HG03060 (cell line): ENCODE results near the gene FAM98C.
"Not testable (repeated sequence)": the region's sequence is repeated elsewhere in the genome, so short reads cannot be mapped to it uniquely, and the experiment has no call there.

Source experiments
- ATAC-seq: cut with Tn5 transposase; IDR thresholded peaks from one replicate; pipeline ENCODE4 v1.9.1; 2021; ENCODE audit warnings: low read depth, moderate number of reproducible peaks; ENCODE audit not compliant: unreplicated experiment

Gene FAM98C

GRCh38 chr19:38402967-38403674 is at the start of gene FAM98C:
FAM98C (plus strand) TSS chr19:38403093; CDS start chr19:38403154, 61 bp downstream.
- peak; percentile 68 for ATAC-seq

GRCh38 chr19:38355728-38356725 is 46.9 kb upstream of the FAM98C start:
- no peak for ATAC-seq

GRCh38 chr19:38358071-38358470 is 44.8 kb upstream of the FAM98C start:
- ATAC-seq: no peak

GRCh38 chr19:38359242-38360021 is 43.5 kb upstream of the FAM98C start:
- ATAC-seq: no peak

GRCh38 chr19:38360351-38360750 is 42.5 kb upstream of the FAM98C start:
- ATAC-seq: no peak

DNA sequence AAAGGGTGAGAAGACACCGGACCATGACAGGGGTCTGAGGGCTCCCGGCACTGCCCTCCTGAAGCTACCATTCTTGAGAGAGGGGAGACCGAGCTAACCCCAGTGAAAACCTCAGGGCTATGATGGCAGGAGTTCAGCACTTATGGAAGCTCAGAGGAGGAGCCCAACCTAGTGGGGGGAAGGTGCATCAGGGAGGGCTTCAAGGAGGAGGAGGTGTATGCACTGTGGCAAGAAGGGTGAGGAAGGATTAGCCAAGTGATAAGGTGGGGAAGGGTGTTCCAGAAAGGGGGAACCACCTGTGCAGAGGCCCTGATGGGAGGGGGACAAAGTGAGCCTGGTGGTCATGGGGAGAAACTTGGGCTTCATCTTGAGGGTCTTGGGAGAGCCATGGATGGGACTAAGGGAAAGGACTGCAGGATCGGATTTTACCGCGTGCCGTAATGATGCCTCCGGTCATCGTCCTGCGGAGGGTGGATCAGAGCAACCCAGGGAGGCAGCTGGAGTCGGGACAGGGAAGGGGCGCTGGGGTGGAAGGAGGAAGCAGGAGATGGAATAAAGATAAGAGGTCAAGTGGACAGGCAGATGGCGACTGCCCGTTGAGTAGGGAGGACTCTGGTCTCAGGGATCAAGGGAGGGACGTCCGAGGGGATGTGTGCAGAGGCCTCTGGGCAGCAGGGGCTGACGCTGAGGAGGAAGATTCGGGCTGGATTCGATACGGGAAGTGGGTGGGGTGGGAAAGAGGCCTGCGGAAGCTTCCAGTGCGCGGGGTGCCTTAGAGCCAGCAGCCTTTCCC is 41.9 kb upstream of the FAM98C start:
- no peak for ATAC-seq

GRCh38 chr19:38361633-38362075 is 41.2 kb upstream of the FAM98C start:
- ATAC-seq: no peak

- ATAC-seq: no peak
These were observed 40.6 kb upstream of the FAM98C start for GRCh38 chr19:38362076-38362945.

DNA sequence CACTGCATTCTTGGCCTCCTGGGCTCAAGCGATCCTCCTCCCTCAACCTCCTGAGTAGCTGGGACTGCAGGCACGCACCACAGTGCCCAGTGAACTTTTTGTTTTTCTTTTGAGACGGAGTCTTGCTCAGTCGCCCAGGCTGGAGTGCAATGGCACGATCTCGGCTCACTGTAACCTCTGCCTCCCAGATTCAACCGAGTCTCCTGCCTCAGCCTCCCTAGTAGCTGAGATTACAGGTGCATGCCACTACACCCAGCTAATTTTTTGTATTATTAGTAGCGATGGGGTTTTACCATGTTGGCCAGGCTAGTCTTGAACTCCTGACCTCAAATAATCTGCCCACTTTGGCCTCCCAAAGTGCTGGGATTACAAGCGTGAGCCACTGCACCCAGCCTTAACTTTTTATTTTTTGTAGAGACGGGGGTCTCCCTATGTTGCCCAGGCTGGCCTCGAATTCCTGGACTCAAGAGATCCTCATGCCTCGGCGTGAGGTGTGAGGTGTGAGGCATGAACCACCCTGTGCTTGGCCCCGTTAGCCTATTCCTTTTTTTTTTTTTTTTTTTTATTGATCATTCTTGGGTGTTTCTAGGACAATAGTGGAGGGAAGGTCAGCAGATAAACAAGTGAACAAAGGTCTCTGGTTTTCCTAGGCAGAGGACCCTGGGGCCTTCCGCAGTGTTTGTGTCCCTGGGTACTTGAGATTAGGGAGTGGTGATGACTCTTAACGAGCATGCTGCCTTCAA is 39.8 kb upstream of the FAM98C start:
- ATAC-seq: not testable (repeated sequence)

GRCh38 chr19:38367041-38367440 is 35.9 kb upstream of the FAM98C start:
- ATAC-seq: no peak

DNA sequence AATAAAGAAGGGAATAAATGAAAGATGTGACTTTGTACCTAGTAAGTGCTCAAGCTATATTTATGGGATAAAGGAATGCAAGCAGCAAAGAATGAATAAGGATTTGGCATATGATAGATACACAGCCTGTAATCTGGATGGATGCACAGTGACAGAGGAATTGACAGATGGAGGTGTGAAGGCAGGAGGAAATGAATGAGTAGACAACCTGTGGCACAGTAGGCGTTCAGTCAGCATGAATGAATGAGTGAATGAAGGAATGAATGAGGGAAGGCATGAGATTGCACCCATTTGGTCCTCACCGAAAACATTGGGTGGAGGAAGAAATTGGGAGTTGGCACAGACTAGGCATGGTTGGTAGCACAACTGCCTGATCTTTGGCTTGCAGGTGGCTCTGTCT is 33.3 kb upstream of the FAM98C start:
- ATAC-seq: no peak

DNA sequence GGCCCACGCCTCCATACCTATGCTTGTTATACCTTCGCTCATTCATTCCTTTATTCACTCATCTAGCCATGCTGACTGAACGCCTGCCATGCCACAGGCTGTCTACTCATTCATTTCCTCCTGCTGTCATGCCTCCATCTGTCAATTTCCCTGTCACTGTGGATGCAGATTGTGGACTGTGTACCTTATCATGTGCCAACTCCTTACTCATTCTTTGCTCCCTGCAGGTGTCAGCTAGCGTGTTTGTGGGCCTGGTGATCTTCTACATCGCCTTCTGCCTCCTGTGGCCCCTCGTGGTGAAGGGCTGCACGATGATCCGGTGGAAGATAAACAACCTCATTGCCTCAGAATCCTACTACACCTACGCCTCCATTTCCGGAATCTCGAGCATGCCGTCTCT is 32.6 kb upstream of the FAM98C start:
- no peak for ATAC-seq

GRCh38 chr19:38371081-38371480 is 31.8 kb upstream of the FAM98C start:
- no peak for ATAC-seq

GRCh38 chr19:38373907-38374331 is 29.0 kb upstream of the FAM98C start:
- ATAC-seq: no peak

DNA sequence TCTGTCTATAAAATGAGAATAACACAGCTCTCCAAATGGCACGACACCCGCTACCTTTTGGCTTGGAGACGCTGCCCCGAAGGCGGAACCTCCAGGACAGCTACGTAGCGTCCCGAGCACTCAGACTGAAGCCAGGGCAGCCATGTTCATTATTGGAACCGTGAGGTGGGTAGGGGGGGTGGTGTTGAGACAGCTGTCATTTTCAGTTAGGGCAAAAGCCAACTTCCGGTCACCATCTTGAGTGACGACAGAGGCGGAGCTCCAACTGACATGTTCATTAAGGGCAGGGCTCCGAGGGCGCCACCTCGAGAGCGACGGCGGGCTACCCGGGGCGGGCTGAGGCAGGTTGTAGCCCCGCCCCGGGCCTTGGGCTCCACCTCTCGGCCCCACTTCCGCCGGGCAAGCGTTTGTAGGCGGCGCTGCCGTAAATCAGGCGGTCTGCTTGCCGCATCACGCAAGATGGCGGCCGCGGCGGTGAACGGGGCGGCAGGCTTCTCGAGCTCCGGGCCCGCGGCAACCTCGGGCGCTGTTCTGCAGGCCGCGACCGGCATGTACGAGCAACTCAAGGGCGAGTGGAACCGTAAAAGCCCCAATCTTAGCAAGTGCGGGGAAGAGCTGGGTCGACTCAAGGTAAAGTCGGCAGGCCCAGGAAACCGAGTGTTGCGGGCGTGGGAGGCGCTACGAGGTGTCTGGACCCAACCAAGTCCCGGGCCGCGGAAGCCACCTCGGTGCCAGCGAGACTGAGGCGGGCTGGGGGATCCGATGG is 28.4 kb upstream of the FAM98C start, which contains the start of gene PSMD8:
Gene PSMD8, plus strand, starts transcription at position 240 of the 766 bp plus-strand sequence. Its CDS starts 31 bp downstream, at position 271.
- peak; percentile 92 for ATAC-seq

DNA sequence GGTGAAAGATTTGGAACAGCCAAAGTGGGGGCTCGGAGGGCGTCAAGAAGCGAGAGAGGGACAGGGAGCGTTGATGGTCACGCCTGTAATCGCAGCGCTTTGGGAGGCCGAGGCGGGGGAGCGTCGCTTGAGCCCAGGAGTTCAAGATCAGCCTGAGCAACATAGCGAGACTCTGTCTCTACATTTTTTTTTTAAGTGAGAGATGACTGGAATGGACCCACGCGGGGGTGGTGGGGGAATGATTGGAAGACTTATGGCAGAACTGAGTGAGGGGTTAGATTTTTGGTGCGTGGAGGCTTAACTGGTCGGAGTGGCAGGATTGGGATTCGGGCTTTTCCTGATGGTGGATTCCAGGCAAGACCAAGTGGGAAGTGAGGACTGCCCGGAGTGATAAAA is 27.8 kb upstream of the FAM98C start:
- ATAC-seq: no peak

GRCh38 chr19:38375748-38376147 is 27.1 kb upstream of the FAM98C start:
- ATAC-seq: no peak
